ENCODE data around the gene PLXDC2.
"Not testable (repeated sequence)": the region's sequence is repeated elsewhere in the genome, so short reads cannot be mapped to it uniquely, and the experiment has no call there.

The PLXDC2 gene

DNA sequence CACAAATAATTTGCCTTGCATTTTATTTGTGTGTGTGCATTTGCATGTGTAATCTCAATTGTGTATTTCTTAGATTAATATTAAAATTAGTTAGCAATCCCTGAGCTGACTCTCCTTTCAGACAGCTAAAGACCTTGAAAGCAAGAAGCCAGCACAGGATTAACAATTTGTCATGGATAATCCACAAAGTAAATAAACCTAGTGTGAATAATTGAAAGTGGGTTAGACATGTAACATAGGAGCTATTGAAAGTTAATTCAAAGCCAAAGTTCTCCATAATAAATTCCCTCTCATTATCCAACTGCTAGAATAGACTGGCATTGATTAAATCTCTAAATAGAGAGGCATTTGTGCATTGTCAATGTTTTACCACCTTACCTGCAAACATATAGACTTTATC lies 326.1 kb downstream of the PLXDC2 start:
- DNase-seq: no peak

DNA sequence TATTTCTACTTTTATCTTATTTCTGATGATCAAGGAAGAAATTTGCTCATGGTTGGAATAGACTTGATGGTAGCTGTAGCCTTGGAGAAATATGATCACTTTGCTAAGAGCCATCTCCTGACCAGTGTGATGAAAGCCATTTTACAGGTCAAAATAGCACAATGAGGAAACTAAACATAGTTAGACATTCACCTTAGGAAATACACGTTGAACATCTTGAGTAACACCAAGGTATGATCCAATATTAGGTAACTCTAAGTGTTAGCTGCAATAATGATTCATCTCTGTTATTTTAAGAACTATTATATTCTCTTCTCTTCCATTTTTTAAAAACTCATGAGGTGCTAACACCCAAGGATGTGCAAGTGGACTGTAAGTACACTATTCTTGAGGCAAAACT lies 328.0 kb downstream of the PLXDC2 start:
- DNase-seq: no peak

DNA sequence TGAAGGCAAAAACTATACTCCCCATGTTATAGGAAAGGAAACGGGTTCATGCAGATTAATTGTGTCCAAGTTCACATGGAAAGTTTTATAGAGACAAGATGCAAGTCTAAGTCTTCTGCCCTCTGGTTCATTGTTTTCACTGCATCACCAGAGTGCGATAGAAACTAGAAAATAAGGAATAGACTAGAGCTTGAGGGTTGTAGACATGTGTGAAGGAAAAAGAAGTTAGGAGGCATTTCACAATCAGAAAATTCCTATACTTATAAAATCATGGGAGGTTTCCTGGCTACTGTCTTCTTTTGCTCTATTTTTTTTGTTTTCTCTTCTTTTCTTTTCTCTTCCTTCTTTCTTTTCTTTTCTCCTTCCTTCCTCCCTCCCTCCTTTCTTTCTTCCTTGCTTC lies 329.8 kb downstream of the PLXDC2 start:
- DNase-seq: no peak

DNA sequence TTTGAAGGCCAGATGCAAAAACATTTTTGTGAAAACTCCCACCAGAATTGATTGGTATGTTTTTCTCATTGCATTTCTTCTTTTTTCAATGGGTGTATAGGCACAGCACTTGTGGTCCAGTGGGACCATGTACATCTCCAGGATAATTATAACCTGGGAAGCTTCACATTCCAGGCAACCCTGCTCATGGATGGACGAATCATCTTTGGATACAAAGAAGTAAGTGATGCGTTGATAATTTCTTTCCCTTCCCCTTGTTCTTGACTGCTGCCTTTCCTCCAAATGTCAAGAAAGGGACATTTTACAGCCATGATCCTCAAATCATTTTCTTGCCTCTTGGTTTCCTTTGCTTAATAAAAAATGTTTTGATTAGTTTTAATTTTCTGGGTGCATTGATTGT lies 331.5 kb downstream of the PLXDC2 start:
- no peak for DNase-seq

DNA sequence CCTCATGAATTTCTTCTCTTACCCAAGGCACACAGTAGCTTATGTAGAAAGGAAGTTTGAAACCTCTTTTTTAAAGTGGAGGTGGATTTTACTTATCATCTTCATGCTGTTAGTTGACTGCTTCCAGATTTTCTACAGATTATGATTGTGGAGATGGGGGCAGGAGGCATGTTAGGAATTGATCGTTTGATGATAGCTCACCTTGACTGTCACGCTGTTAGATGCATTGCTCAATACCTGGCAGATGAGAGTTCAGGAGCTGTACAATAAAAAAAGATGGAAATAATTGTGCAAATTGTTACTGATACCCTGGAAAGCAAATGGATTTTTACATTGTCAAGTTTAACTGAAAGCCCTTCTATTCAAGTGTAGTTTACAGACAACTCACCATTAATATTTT lies 340.3 kb downstream of the PLXDC2 start:
- DNase-seq: no peak

DNA sequence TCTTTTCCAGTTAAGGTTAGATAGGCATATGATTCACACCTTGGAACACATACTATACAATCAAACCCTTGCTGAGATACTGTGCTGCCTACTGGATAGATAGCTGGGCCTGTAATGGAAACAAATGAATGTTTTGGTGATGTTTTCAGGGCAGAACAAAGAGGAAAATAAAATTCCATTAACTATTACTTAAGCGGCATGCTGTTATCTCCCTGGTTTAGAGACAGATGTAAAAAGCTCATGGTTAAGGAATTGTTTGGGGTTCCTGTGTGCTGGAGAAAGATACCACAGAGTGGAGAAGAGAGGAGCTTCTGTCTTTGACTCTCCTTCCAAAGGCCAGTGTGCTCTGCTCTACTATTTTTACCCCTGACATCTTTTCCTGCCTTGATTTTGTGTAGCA lies 341.1 kb downstream of the PLXDC2 start:
- DNase-seq: no peak

DNA sequence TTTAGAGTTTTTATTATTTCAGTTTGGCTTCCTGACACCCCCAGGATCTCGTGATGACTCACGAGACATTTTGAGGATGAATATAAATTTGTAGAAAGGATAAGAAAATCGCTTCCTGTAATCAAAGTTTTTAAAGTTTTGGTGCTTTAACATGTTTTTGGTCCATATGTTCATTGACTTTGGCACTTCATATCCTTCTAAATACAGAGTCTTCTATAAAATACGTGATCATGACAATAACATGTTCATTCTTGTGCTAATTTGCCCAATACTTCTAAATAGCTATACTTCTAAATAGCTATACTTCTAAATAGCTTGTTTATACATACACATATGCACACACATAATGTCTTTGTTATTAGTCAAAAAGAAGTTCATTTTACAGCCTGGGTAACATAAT lies 341.9 kb downstream of the PLXDC2 start:
- no peak for DNase-seq

DNA sequence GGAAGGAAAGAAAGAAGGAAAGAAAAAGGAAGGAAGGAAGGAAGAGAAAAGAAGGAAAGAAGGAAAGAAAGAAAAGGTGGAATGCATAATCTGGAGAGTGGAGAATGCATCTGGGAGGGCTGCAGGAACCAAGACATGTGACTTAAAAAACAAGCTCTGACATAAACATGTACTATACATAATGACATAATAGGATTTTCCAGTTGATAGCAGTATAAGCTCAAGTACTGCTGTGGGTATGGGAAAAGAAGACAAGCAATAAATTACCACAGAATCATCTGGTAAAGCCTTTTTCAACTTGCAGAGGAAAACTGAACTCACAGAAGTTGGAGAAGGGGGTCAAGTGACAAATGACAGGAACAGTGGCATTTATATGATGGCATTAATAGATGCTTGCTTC lies 345.9 kb downstream of the PLXDC2 start:
- no peak for DNase-seq

DNA sequence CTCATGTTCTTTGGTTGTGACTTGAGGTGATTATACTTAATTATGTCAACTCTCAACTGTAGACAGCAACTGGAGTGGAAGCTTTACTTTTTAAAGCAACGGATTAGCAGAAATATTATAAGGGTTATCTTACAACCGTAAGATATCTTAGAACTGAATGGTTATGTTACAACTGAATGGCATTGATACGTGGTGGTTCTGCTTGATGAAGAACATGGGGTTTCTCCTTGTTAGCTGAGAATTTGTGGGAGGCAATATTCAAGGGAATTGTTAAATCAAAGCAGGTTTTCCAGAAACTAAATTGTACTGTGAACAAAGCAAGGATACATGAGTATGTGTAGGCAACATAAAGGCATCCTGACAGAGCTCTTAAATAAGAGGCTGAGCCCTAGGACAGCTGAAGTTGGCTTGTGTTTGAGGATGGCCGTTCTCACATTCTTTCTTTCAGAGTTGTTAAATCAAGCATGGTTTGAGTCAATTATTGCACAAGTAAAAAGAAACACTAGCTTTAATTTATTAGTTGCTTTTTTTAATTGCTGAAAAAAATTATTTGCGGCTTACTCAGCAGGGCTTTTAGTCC lies 350.0 kb downstream of the PLXDC2 start:
- no peak for DNase-seq

DNA sequence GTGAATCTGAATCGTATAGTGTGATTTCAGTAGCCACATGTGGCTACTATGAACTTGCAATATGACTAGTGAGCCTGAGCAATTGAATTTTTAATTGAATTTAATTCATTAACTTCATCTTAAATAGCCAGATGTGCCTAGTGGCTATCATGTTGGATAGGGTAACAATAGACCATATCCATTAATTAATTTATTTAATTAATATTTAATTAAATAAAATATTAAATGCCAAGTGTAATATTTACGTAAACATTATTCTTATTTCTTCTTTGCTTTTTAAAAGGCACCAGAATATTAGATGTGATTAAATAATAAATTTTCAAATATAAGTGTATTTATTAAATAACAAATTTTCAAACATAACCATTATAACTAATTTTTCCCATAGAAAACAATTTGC lies 354.4 kb downstream of the PLXDC2 start:
- DNase-seq: no peak

DNA sequence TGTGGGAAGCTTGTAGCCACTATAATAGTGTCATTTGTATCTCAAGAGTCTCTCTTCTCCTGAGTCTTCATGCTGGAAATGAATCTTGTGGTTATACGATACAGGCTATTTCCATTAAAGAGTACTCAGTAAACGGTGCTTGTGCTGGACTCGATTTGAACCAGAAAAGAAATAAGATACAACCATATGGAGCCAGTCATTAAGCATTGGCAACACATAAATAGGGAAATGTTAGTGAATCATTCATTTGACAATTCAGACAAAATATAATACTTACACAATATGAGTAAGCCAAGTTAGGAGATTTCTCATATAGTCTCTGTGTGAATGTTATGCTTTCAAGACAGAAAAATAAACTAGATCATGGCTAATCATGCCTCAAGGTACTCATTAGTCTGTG lies 356.8 kb downstream of the PLXDC2 start:
- no peak for DNase-seq

DNA sequence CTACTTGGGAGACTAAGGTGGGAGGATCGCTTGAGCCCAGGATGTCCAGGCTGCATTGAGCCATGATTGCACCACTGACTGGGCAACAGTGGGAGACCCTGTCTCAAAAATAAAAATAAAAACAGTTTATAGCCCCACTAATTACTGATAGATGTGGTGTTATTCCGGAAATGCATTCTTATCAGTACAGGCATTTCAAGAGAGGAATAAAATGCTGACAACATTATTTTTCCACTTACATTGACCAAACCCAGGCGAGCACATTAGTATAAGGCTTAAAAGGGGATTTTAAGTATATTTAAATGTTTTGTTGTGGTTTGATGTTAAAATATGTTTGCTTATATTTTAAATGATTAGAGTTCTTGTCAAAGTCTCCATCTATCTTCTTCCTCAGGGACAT lies 359.5 kb downstream of the PLXDC2 start:
- no peak for DNase-seq

DNA sequence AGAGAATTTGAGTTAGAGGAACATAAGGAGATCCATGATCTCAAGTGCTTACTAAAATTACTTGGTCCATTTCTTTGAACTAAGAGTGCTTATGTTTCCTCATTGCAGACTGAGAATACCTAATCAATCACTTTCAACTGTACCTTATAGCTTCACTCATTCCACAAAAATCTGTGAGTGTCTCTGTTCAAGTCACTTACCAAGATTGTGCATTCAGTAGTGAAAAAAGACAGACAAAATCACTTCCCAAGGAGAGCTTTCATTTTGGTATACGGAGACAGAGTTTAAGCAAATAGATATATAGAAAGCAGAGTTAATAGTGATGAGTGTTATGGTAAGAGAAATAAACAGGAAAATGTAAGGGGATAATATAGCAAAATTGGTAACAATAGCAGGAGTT lies 364.5 kb downstream of the PLXDC2 start:
- DNase-seq: no peak

DNA sequence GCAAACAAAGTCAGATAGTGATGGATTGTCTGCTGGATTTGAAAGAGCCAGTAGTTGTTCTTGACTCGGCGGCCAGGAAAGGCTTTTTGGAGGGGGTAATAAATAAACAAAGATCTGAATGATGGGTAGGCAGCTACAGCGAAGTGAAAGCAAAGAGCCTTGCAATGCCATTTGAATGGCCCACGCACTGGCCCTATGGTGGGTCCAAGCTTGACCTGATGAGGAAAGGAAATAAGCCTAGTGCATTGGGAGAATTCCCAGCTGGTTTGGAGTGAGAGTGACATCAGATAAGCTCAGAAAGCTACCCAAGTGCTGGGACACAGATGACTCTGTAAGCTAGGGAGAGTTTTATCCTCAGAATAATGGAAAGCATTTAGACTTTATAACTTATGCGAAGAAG lies 365.2 kb downstream of the PLXDC2 start:
- DNase-seq: no peak

DNA sequence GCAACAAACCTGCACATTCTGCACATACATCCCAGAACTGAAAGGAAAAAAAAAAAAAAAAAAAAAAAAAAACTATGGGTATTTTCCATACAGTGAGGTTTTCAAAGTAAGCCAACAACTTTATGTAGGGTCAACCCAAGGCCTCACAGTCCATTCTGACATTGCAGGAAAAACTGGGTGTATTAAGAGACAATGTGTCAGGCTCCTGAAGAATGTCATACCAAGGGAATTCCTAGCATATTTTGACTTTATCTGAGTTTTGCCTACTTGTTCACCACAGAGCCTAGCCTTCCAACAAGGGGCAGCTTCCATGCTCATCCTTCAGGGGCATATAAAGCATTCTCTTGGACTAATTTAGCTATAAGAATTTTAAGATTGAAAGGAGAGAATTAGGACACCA lies 368.9 kb downstream of the PLXDC2 start:
- DNase-seq: no peak

DNA sequence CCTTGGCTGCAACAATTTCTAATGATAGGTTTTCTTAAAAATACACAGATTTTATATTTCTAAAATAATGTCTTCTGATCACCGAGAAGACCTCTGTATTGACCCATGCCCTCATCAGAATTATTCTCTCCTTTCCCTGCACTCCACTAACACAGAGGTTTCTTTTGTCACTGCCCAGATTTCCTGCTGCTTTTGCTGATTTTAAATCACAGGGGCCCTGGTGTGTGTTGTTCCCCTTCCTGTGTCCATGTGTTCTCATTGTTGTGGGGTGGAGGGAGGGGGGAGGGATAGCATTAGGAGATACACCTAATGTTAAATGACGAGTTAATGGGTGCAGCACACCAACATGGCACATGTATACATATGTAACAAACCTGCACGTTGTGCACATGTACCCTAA lies 375.2 kb downstream of the PLXDC2 start:
- DNase-seq: not testable (repeated sequence)

DNA sequence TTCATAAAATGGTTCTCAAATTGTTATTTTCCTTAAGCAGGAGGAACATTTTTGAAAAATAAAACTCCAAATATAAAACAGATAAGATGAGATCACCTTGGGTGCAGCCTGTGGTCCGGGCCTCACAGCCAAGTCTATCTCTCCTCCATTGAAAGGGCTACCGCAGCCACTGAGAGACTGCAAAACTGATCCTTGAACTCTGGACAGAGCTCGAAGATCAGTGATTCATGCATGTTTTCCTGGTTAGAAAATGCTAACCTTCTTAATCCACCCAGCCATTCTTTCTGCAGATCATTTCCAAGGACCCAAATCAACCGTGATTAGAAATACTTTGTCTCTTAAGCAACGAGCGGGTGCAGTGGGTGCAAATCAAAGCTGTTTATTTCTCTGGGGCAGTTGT lies 378.8 kb downstream of the PLXDC2 start:
- no peak for DNase-seq

DNA sequence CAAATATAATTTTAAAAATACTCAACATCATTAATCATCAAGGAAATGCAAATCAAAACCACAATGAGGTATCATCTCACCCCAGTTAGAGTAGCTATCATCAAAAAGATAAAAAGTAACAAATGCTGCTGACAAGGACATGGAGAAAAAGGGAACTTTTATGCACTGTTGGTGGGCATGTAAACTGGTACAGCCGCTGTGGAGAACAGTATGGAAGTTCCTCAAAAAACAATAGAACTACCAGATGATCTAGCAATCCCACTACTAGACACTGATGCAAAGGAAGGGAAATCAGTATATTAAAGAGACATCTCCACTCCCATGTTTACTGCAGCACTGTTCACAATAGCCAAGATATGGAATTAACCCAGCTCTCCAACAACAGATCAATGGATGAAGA lies 384.5 kb downstream of the PLXDC2 start:
- no peak for DNase-seq

DNA sequence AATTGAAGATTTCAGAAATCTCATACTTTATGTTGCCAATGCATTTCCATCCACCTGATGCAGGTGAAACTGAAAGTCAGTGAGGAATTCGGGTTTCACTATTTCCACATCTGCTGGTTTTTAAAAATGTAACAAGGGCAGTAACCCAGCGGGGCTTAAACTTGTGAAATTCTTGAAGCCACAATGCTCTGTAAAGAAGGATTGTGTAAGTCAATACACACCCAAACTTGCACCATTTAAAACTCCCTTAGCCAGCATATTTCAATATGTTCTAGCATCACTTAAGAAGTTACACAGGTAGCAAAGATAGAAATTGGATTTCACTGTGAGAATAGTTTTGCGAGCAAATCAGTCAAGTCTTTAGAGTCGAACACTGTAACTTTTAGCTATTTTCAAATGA lies 386.1 kb downstream of the PLXDC2 start:
- DNase-seq: no peak

DNA sequence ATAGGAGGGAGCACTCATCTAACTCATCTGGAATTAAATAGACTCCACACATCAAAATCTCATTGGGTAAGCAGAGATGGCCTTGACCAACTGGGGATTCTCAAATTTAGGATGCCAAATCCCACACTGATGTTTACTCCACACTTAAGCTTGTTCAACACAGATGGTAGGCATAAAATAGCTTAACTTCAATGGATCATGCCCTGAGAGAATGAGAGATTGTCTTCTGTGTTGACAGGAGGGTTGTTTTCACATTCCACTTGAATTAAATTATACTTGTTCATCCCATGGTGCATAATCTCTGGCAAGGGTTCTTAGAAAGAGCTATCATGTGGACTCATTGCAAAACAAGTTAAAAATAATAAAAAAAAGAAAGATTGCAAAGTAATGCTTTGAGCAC lies 391.4 kb downstream of the PLXDC2 start:
- DNase-seq: no peak

DNA sequence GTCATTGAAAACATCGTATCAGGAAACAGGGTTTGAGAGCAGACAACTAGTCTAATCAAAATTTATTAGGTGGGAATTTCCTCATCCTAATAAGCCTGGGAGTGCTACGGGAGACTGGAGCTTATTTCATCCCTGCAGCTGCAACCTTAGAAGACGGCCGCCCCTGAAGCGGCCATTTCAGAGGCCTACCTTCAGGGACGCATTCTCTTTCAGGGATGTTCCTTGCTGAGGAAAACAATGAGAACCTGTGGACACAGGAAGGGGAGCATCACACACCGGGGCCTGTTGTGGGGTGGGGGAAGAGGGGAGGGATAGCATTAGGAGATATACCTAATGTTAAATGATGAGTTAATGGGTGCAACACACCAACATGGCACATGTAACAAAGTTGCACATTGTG lies 392.9 kb downstream of the PLXDC2 start:
- not testable (repeated sequence) for DNase-seq

DNA sequence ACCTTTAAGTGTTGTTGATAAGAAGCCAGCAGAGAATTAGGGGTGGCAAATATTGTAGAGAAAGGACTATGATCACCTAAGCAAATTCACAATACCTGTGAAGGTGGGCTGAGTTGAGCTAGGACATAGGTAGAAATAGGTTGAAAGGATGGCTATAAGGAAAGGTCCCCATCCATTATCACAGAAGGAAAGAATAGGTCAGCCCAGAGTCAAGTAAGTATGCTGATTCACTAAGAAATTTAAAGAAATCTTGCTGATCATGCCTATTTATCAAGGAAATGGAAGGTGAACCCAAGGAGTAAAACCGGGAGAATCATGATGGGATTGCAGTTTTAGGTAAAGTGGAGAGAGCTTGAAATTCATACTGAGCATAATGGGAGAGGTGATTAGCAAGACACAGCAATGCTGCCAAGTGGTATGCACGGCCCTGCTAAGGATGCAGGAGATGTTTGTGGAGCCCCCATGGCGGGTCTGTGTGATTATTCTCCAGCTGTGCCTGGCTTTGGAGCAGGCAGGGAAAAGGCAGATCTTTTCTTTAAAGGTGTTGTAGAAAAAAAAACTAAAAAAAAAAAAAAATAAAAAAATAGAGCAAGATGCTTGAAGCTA lies 399.4 kb downstream of the PLXDC2 start:
- no peak for DNase-seq

DNA sequence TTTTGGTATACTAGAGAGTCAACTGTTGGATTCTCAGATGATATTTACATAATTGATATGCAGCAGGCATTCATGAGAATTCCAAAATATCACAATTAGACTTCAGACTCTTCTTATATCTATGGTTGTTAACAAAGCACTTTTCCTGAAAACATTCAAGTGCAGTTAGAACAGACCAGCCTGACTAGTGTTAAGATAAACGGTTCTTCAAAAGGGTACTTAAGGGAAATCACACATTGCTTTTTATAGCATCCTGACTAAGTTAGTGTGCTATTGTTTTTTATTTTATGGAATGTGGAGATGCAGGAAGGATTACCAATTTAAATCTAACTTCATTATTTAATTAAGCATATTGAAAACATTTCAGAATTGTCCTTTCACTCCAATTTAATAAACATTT lies 405.1 kb downstream of the PLXDC2 start:
- DNase-seq: no peak

DNA sequence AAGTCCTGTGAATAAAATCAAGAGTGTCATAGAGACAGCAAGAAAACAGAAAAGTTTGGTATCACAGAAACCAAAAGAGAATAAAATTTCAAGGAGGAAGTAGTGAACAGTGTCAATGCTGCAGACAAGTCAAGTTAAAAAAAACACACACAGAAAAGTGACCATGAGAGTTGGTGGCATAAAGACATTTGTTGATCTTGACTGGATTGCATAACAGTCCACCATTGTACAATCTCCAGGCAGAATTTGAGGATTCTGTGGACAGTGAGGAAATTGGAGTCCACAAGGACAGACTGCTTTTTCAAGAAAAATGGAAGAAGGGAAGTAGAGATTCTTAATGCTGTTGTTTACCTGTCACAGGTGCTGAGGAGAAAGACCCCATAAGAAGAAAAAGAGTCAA lies 412.5 kb downstream of the PLXDC2 start:
- DNase-seq: no peak

DNA sequence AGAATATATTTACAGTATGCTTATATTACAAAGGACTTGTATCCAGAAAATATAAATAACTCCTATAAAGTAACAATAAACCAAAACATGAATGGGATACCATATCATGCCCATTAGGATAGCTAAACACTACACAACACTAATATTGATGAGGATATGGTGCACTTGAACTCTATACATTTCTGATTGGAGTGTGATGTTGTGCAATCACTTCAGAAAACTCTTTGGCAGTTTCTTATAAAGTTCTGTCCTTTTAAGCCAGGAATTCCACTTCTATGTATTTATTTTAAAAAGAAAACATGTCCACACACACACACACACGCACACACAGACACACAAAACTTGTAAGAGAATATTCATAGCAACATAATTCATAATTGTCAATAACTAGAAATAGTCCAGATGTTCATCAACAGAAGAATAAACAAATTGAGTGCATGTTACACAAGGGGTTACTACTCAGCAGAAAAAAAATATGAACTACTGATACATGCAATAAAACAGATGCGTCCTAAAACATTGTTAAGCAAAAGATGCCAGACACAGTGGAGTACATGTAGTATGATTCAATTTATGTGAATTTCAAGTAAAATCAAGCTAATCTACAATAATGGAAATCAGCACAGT lies 416.0 kb downstream of the PLXDC2 start:
- DNase-seq: no peak

Data from NCI-H510A (cell line).